Measurements from ENCODE around the gene PRDX2.

The PRDX2 gene

DNA sequence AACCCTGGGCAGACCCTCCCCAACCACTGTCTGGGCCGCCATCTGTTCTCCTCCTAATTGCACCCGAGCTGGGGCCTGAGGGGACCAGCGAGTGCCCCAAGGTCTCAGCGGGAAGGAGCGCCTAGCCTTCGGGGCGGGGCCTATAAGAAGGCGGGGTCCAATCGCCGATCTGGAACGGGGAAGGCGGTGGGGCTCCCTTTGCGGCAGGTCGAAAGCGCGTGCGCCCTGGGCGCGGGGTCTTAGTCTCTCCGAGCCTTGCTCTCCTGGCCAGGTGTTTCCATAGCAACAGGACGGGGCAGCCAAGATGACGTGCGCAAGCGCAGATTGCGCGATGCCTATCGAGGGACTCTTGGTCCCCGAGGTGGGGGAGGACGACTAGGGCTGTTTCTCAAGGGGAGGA, 39.5 kb upstream of the PRDX2 start:
- no peak for ATAC-seq
- TF ChIP-seq ARNTL (CRISPR knock-in tag; IDR thresholded peaks at IDR 0.05; ENCODE audit: borderline replicate concordance, low read depth), result no peak

DNA sequence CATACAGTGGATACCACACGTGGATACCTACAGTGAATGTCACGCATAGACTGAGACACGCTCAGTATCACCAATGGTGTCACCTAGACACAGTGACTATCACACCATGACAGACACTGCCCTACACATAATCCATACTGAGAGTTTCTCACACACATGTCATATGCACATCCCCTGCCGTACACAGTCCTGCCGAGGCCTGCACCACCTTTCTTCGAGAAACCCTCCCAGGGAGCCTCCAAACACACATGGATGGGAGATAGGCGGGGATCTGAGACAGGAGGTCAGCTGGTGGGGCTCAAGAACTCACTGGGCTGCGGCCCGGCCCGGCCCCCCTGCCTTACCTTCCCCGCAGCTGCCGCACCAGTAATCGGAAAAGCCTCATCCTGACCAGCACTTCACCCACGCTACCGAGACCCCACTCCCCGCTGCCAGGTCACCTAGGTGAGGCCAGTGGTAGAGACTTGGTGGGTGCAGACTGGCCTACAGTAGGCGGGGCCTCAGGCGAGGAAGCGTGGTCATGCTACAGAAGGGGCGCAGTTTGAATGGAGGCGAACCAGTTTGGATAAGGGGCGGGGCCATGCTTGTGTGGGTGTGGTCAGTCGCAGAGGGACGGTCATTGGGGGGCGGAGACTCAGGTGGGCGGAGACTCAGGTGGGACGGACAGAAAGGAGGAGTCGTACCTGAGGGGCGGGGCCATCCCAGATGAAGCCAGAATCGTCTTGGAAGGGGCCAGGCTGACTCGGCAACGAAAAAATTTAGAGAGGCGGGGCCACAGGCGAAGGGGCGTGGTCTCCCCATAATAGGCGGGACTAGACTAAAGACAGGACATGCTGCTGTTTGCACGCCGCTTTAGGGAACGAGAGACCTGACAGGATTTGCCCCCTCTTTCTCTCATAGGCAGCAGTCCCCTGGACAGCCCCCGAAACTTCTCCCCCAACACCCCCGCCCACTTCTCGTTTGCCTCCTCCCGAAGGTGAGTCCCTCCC, 38.8 kb upstream of the PRDX2 start:
- TF ChIP-seq ISL1 (CRISPR knock-in tag; IDR thresholded peaks at IDR 0.05) (no peak), CSDC2 (CRISPR knock-in tag; IDR thresholded peaks at IDR 0.05) (no peak), PPARA (CRISPR knock-in tag; IDR thresholded peaks at IDR 0.05; ENCODE audit: borderline replicate concordance) (no peak), ZNF565 (CRISPR knock-in tag; conservative IDR thresholded peaks at IDR 0.05; ENCODE audit: low read depth) (no peak), ZFP3 (CRISPR knock-in tag; IDR thresholded peaks at IDR 0.05) (no peak), ZFP30 (CRISPR knock-in tag; IDR thresholded peaks at IDR 0.05) (no peak), TCF4 (CRISPR knock-in tag; IDR thresholded peaks at IDR 0.05; ENCODE audit: borderline replicate concordance) (no peak), OSR1 (CRISPR knock-in tag; IDR thresholded peaks at IDR 0.05) (no peak), ZNF8 (CRISPR knock-in tag; IDR thresholded peaks at IDR 0.05) (no peak), GLIS3 (CRISPR knock-in tag; IDR thresholded peaks at IDR 0.05) (no peak)
- TF ChIP-seq, protein P1, sequence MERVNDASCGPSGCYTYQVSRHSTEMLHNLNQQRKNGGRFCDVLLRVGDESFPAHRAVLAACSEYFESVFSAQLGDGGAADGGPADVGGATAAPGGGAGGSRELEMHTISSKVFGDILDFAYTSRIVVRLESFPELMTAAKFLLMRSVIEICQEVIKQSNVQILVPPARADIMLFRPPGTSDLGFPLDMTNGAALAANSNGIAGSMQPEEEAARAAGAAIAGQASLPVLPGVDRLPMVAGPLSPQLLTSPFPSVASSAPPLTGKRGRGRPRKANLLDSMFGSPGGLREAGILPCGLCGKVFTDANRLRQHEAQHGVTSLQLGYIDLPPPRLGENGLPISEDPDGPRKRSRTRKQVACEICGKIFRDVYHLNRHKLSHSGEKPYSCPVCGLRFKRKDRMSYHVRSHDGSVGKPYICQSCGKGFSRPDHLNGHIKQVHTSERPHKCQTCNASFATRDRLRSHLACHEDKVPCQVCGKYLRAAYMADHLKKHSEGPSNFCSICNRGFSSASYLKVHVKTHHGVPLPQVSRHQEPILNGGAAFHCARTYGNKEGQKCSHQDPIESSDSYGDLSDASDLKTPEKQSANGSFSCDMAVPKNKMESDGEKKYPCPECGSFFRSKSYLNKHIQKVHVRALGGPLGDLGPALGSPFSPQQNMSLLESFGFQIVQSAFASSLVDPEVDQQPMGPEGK (CRISPR knock-in tag; IDR thresholded peaks at IDR 0.05; ENCODE audit: borderline replicate concordance), result no peak
- TF ChIP-seq, protein P2, sequence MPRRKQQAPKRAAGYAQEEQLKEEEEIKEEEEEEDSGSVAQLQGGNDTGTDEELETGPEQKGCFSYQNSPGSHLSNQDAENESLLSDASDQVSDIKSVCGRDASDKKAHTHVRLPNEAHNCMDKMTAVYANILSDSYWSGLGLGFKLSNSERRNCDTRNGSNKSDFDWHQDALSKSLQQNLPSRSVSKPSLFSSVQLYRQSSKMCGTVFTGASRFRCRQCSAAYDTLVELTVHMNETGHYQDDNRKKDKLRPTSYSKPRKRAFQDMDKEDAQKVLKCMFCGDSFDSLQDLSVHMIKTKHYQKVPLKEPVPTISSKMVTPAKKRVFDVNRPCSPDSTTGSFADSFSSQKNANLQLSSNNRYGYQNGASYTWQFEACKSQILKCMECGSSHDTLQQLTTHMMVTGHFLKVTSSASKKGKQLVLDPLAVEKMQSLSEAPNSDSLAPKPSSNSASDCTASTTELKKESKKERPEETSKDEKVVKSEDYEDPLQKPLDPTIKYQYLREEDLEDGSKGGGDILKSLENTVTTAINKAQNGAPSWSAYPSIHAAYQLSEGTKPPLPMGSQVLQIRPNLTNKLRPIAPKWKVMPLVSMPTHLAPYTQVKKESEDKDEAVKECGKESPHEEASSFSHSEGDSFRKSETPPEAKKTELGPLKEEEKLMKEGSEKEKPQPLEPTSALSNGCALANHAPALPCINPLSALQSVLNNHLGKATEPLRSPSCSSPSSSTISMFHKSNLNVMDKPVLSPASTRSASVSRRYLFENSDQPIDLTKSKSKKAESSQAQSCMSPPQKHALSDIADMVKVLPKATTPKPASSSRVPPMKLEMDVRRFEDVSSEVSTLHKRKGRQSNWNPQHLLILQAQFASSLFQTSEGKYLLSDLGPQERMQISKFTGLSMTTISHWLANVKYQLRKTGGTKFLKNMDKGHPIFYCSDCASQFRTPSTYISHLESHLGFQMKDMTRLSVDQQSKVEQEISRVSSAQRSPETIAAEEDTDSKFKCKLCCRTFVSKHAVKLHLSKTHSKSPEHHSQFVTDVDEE (CRISPR knock-in tag; IDR thresholded peaks at IDR 0.05), result no peak
- TF ChIP-seq, protein P3, sequence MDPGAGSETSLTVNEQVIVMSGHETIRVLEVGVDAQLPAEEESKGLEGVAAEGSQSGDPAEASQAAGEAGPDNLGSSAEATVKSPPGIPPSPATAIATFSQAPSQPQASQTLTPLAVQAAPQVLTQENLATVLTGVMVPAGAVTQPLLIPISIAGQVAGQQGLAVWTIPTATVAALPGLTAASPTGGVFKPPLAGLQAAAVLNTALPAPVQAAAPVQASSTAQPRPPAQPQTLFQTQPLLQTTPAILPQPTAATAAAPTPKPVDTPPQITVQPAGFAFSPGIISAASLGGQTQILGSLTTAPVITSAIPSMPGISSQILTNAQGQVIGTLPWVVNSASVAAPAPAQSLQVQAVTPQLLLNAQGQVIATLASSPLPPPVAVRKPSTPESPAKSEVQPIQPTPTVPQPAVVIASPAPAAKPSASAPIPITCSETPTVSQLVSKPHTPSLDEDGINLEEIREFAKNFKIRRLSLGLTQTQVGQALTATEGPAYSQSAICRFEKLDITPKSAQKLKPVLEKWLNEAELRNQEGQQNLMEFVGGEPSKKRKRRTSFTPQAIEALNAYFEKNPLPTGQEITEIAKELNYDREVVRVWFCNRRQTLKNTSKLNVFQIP (CRISPR knock-in tag; IDR thresholded peaks at IDR 0.05; ENCODE audit: borderline replicate concordance, low read depth), result no peak
- TF ChIP-seq, protein P4, sequence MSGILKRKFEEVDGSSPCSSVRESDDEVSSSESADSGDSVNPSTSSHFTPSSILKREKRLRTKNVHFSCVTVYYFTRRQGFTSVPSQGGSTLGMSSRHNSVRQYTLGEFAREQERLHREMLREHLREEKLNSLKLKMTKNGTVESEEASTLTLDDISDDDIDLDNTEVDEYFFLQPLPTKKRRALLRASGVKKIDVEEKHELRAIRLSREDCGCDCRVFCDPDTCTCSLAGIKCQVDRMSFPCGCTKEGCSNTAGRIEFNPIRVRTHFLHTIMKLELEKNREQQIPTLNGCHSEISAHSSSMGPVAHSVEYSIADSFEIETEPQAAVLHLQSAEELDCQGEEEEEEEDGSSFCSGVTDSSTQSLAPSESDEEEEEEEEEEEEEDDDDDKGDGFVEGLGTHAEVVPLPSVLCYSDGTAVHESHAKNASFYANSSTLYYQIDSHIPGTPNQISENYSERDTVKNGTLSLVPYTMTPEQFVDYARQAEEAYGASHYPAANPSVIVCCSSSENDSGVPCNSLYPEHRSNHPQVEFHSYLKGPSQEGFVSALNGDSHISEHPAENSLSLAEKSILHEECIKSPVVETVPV (CRISPR knock-in tag; IDR thresholded peaks at IDR 0.05), result no peak

DNA sequence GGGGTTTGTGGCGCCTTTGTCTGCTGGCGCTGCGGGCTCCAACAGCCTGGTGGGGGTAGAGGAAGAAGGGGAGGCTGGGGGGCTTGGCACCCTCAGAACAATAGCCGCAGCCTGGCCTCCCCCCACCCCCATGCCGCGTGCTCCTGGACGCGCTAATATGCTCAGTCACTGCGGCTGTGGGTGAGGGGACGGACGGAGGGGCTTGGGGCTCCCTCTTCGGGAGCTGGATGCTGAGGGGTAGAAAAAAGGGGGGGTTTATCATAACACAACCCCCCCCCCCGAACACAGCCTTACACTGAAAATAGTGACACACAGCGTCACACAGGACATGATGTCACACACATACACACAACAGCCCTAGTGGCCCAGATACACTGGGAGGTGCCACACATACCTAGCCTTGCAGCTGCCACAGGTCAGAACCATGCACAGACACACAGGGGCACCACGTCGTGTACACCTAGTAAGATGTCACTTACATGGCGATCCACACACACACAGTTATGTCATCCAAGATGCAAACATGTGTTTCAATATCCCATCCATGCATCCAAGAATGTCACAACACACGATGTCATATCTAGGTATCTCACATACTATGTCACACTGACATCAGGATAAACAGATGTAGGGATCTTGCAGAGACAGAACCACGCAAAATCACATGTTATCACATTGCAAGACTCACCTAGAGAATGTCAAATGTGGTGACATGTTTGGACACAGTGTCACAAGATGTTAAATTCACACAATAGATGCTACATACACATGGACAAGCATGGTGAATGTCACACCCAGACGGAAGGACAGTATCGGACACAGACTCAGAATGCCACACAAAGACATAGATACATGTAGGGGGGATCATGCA, 37.5 kb upstream of the PRDX2 start:
- TF ChIP-seq, protein P4 (CRISPR knock-in tag; IDR thresholded peaks at IDR 0.05), result no peak
- no peak for TF ChIP-seq CSDC2 (CRISPR knock-in tag; IDR thresholded peaks at IDR 0.05)
- TF ChIP-seq, protein P1 (CRISPR knock-in tag; IDR thresholded peaks at IDR 0.05; ENCODE audit: borderline replicate concordance), result peak; percentile 33; the same call in 1 of the 2 replicates
- TF ChIP-seq, protein P3 (CRISPR knock-in tag; IDR thresholded peaks at IDR 0.05; ENCODE audit: borderline replicate concordance, low read depth), result no peak
- TF ChIP-seq ISL1 (CRISPR knock-in tag; IDR thresholded peaks at IDR 0.05), result no peak
- TF ChIP-seq ZFP30 (CRISPR knock-in tag; IDR thresholded peaks at IDR 0.05), result no peak
- TF ChIP-seq RARB (CRISPR knock-in tag; IDR thresholded peaks at IDR 0.05), result no peak
- ATAC-seq, result no peak

More for the DNA sequence above, 38.8 kb upstream of the PRDX2 start:
- peak; percentile 58 for ATAC-seq

Measured in SK-N-SH treated with all-trans-retinoic acid at 6 μM for 48 hours (cell line).